ENCODE measurements around the gene IHH.

Gene IHH

DNA sequence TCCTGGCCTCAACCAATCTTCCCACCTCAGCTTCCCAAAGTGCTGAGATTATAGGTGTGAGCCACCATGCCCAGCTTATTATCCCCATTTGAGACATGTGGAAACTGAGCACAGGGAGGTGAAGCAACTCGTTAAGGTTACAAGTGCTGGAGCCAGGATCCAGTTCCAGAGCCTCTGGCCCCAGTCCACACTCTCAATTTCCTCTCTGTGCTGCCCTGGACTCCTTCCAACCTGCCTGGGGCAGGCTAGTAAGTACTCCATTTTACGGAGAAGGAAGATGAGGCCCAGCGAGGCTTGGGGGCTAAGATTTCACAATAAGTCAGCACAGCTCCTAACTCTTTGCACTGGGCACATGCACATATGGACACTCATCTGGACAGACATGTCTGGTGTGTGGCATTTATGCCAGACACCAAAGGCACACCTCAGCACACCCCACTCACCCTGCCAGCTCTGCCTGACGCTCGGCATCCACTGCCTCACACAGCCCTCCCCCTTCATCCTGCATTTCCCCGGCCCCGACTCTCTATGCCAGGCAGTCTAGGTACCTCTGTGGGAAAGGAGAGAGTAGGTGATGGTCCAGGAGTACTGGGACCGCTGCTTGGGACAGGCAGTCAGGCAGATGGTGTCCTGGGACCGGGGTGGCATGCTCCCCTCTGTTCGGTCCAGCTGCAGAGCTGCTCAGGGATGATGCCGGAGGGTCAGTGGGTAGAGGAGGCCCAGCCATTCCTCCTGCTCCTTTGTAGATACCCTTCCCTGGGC lies 39.9 kb downstream of the IHH start:
- DNase-seq (ENCODE audit: low read depth in 2 of 2): no peak

DNA sequence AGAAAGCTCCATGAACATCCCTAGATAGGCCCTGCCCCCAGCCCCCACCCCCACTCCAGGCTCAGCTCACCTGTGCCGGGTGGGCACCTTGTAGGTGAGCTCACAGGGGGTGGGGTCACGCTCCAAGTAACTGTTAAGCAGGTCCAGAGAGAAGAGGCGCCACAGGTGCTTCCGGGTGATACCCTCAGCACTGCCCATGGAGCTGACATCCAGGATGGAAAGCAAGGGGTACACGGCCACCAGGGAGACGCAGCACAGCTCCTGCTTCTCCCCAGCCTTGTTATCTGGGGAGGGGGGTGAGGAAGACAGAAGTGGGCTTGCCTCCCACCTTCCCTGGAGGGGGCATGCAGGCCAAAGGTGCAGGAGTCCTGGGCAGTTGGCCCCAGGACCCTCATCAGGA lies 41.3 kb downstream of the IHH start:
- no peak for DNase-seq (ENCODE audit: low read depth in 2 of 2)

DNA sequence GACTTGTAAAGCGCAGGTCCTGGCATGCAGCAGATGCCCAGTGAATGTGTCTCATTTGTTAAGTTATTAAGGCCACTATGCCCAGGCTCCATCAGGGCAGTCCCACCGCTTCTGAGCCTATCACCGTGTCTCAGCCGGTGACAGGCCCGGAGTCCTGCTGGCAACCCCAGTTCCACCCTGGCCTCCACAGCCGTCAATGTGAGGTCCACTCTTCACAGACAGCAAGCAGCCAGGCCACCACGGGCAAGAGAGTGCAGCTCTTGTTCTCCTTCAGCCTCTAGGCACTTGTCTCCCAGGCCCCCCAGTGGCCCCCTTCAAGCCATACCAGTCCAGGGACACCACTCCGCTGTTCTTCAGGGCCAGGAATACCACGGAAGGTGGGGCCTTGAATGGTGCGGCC lies 42.0 kb downstream of the IHH start:
- DNase-seq (ENCODE audit: low read depth in 2 of 2): no peak

DNA sequence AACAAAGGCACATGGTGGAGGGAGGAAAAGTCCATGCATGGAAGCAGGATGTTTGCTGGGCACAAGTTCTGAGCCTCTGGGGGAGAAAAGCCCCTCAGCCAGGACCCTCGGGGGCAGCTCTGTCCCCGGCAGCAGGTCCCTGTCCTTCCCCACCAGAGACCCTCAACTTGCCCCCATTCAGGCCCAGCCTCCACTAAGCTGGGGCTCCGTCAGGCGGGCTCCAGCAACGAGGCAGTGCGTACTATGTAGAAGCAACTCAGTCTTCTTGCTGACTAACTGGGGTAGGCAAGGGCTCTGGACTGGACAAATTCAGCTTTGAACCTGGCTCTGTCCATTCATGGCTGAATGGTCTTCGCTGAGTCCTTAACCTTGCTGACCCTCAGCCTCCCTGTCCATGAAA lies 42.4 kb downstream of the IHH start:
- DNase-seq (ENCODE audit: low read depth in 2 of 2): no peak

DNA sequence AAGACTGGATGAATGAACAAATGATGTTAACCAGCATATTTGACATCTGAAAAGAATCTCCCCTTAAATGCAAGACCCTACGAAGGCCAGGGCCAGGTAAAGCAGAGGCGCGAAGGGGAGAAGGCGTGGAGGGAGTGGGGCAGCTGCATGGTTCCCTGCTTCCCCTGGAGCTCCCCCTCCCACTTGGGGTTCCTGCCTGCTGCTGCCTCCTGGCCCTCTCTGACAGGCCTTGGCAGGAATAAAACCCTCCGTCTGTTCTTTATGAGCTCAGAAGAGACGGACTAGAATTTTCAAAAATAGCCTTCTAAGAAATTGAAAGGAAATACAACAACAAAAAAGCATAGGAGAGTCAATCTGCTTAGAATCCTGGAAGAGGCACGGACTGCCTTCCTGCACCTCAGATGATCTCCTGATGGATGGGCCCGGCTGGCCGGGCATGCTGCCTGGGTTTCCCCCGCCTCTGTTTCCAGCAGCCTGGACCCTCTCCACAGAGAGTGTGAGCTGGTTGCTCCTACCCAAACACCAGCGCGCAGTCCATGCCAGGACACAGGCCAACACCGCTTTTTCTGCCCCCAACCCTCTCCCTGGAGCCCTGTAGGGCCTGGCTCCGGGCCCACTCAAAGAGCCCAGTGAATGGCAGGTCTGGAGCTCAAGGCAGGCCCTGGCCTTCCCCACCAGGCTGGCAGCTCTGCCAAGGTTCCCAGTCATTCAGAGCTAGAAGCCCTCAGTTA lies 43.4 kb downstream of the IHH start:
- no peak for DNase-seq (ENCODE audit: low read depth in 2 of 2)

DNA sequence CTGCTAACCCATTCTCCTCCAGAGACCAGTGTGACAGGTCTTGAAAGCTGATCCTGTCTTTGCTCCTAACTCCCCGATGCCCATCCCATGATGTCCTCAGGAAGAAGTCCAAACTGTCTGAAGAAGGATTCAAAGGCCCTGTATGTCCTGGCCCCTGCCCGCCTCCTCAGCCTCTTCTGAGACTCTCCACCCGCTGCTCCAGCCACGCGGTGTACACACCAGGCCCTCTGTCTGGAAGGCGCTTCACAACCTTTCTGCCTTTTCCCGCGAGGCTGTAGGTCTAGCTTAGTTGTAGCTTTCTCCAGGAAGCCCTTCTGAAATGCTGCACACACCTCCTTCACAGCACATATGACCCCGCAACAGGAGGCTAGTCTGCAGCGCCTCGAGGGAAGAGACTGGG lies 44.0 kb downstream of the IHH start:
- no peak for DNase-seq (ENCODE audit: low read depth in 2 of 2)

DNA sequence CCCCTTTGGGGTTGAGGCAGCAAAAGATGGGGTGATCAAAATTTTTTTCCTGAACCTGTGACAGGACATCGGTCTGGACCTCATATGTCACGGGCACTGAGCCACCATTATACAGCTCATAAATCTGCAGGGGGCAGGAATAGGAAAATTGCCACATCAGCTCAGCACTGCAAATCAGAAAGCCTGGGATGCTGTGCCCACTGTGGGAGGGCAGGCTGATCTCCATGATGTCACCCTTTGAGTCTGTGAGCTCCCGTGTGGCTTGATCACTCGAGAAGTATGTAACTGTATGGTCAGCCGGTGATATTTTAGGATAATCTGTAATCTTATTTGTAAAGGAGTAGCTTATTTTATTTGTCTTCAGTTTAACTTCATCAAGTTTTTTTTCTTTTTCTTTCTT lies 49.8 kb downstream of the IHH start:
- no peak for DNase-seq (ENCODE audit: low read depth in 2 of 2)

DNA sequence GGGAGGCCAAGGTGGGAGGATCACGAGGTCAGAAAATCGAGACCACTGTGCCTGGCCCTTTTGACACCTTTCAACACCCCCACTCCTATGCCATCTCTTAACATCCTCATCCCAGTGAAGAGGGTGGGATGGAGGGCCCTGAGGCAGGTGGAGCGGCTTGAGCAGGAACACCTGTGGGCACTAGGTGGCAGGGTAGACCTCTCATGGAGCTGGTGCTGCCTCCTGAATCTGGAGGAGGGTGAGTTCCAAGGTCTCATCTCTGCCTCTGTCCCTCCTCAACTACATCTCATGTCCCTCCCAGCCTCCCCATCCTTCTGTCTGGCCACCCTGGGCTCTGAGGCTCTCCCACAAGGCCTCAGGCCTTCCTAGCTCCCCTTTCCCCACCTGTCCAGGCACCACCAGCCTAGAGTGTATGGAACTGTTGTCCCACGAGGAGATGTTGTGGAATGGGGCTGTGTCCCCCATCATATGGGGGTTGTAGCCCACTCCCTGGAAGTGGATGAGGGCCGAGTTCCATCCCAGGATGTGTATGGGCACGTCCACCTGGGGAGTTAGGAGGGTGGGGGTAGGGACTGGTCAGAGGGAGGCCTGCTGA lies 50.5 kb downstream of the IHH start:
- DNase-seq (ENCODE audit: low read depth in 2 of 2): no peak

DNA sequence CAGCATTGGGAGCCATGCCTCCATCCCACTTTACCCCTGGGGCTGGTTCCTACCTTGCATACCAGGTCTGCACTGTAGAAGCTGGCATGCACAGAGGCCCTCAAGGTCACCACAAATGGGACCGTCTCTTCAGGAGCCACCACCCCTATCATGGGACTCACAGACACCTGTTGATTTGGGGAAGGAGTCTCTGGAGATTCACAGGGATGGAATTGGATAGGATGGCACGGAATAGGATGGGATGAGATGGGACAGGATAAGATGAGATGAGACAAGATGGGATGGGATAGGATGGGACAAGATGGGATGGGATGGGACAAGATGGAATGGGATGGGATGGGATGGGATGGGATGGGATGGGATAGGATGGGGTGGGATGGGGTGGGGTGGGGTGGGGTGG lies 51.4 kb downstream of the IHH start:
- no peak for DNase-seq (ENCODE audit: low read depth in 2 of 2)
